GM18951 (cell line): ENCODE measurements around the gene ERC2.

Experiments
- POLR2A ChIP-seq: IDR thresholded peaks from 4 replicates; pipeline ENCODE4 v1.6.1; 2011; ENCODE audit warnings: mild to moderate bottlenecking; ENCODE audit not compliant: insufficient read length, insufficient read depth; ENCODE audit errors: extremely low read depth
- in situ Hi-C: fragments of 300-500 bp; cut with MboI; formaldehyde crosslinking; loops from one replicate; pipeline ENCODE4 v1.12.0; 2022; ENCODE audit warnings: low sequenced_read_pairs, mixed read lengths, inconsistent platforms; ENCODE audit not compliant: unreplicated experiment

ERC2 gene

GRCh38 chr3:56370991-56371775 lies 97.1 kb downstream of the ERC2 start:
- in situ Hi-C loops: no loop called here
- TF ChIP-seq POLR2A: no peak

GRCh38 chr3:56369914-56370313 lies 98.4 kb downstream of the ERC2 start:
- in situ Hi-C loops: no loop called here
- no peak for TF ChIP-seq POLR2A

GRCh38 chr3:56368846-56369245 lies 99.4 kb downstream of the ERC2 start:
- no peak for TF ChIP-seq POLR2A
- in situ Hi-C loops: no loop called here

- no peak for TF ChIP-seq POLR2A
- in situ Hi-C loops: no loop called here
Measured at GRCh38 chr3:56366641-56367162, 101.6 kb downstream of the ERC2 start.

- in situ Hi-C loops: no loop called here
- no peak for TF ChIP-seq POLR2A
Measured at GRCh38 chr3:56365905-56366640, 102.2 kb downstream of the ERC2 start.

GRCh38 chr3:56364665-56365064 lies 103.6 kb downstream of the ERC2 start:
- no peak for TF ChIP-seq POLR2A
- in situ Hi-C loops: no loop called here

GRCh38 chr3:56363720-56364119 lies 104.5 kb downstream of the ERC2 start:
- no peak for TF ChIP-seq POLR2A
- in situ Hi-C loops: no loop called here

- in situ Hi-C loops: no loop called here
- no peak for TF ChIP-seq POLR2A
Measured at GRCh38 chr3:56361731-56362130, 106.5 kb downstream of the ERC2 start.

GRCh38 chr3:56357266-56357665 lies 111.0 kb downstream of the ERC2 start:
- no peak for TF ChIP-seq POLR2A
- in situ Hi-C loops: no loop called here

- in situ Hi-C loops: no loop called here
- TF ChIP-seq POLR2A: no peak
Measured at GRCh38 chr3:56356808-56357207, 111.5 kb downstream of the ERC2 start.

GRCh38 chr3:56355570-56356185 lies 112.6 kb downstream of the ERC2 start:
- in situ Hi-C loops: no loop called here
- TF ChIP-seq POLR2A: no peak

- in situ Hi-C loops: no loop called here
- TF ChIP-seq POLR2A: no peak
Measured at GRCh38 chr3:56351537-56351936, 116.7 kb downstream of the ERC2 start.

GRCh38 chr3:56347219-56347871 lies 120.9 kb downstream of the ERC2 start:
- in situ Hi-C loops: no loop called here
- TF ChIP-seq POLR2A: no peak
